DMS153 (cell line): ENCODE results near the gene OTOS.

Experiments used
- DNase-seq: peaks from one replicate; lab custom pipeline; 2025; lab: John Stamatoyannopoulos, UW

Gene OTOS

GRCh38 chr2:240140511-240140910, at the start of gene OTOS:
TSS of gene OTOS (minus strand) at chr2:240140658. CDS start at chr2:240140326, 332 bp downstream.
- no peak for DNase-seq

GRCh38 chr2:240189686-240190085, 49.2 kb upstream of the OTOS start:
- DNase-seq: no peak

- DNase-seq: no peak
These were observed 47.6 kb upstream of the OTOS start for GRCh38 chr2:240187989-240188590.

GRCh38 chr2:240186191-240186725, 45.8 kb upstream of the OTOS start:
- DNase-seq: no peak

- no peak for DNase-seq
These were observed 44.2 kb upstream of the OTOS start for GRCh38 chr2:240184656-240185055.

GRCh38 chr2:240183875-240184590, 43.6 kb upstream of the OTOS start:
- no peak for DNase-seq

GRCh38 chr2:240183006-240183874, 42.8 kb upstream of the OTOS start:
- DNase-seq: no peak

- DNase-seq: no peak
These were observed 42.0 kb upstream of the OTOS start for GRCh38 chr2:240182476-240182875.

GRCh38 chr2:240182001-240182400, 41.5 kb upstream of the OTOS start:
- no peak for DNase-seq

GRCh38 chr2:240179941-240180666, 39.6 kb upstream of the OTOS start:
- no peak for DNase-seq

- no peak for DNase-seq
These were observed 38.8 kb upstream of the OTOS start for GRCh38 chr2:240179186-240179815.

- DNase-seq: no peak
These were observed 38.1 kb upstream of the OTOS start for GRCh38 chr2:240178564-240178963.

GRCh38 chr2:240174496-240174895, 34.0 kb upstream of the OTOS start:
- DNase-seq: no peak

- DNase-seq: no peak
These were observed 31.8 kb upstream of the OTOS start for GRCh38 chr2:240172071-240172895.

GRCh38 chr2:240170883-240171282, 30.4 kb upstream of the OTOS start:
- DNase-seq: no peak

- DNase-seq: no peak
These were observed 29.9 kb upstream of the OTOS start for GRCh38 chr2:240170354-240170735.

GRCh38 chr2:240169486-240170353, 29.3 kb upstream of the OTOS start:
- DNase-seq: no peak

- no peak for DNase-seq
These were observed 28.3 kb upstream of the OTOS start for GRCh38 chr2:240168546-240169361.

- DNase-seq: no peak
These were observed 27.6 kb upstream of the OTOS start for GRCh38 chr2:240168041-240168440.
